Measurements from ENCODE around the gene KTN1.

- TF ChIP-seq CTCF (IDR thresholded peaks at IDR 0.05; ENCODE audit: low read depth, low read length, poor library complexity, severe bottlenecking), result no peak
- TF ChIP-seq EZH2phosphoT487 (IDR thresholded peaks at IDR 0.05; ENCODE audit: borderline replicate concordance, low read length), result no peak
These were observed 117.4 kb downstream of the KTN1 start for GRCh38 chr14:55697414-55697861.

All from DOHH2 (cell line).